Subcutaneous adipose tissue (tissue), 4 donors: Measurements from ENCODE around the gene ZNF776. TPM values are rescaled to one million over a fixed set of nuclear protein-coding genes. Genes with fewer than 3 reads are reported as not detected.

Source experiments
- CTCF ChIP-seq: fragments of 450-650 bp; IDR thresholded peaks from one replicate; pipeline ENCODE4 v1.5.1; 2016; ENCODE audit warnings: low read depth, mild to moderate bottlenecking, control low read depth, antibody characterized with exemption, moderate library complexity
- total RNA-seq, 4 donors: library from RNA; depleted of rRNA; stranded (reverse); fragments of >200 nt; gene quantifications; one replicate each; pipeline ENCODE4 v1.1.0, GENCODE V29; 2016

The ZNF776 gene
- total RNA-seq, 4 donors from 2014 or later, result 8.8 to 10.9 (median 10.1) TPM

DNA sequence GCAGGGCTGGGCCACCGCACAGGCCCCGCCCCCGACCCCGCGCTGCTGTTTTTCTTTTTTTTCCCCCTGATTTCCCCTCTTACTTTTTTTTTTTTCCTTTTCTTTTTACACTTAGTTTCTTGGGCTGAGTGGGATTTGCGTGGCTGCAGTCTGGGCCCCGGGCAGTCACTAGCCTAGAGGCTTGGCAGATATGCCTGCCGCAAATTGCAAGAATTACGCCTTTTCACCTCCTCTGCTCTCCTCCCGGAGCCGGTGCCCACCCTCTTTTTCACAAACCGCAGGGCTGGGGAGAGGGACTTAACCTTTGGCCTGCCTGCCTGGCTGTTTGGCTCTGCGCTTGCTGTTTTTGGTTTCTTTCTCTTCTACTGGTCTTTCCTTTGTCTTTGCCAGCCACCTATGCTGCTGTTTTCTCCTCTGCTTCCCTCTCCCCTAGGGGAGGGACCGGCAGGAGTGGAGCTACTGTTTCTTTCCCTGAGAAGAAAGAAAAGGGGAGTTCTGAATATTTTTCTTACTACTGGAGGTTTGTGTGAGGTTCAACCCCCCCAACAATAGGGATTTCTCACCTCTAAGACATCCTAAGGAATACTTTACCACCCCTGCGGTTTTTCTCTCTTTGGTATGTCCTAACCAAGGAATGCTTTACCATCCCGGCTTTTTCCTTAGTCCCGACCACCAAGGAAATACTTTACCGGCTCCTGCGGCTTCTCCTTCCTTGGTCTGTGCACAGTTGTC is 57.1 kb downstream of the ZNF776 start:
- no peak for TF ChIP-seq CTCF

GRCh38 chr19:57807541-57807940 is 60.9 kb downstream of the ZNF776 start:
- TF ChIP-seq CTCF, result no peak

Other genes with a start within 250 kb of the ZNF776 start
- 10 to 100 TPM in 3 of 4 donors, 1 to 10 TPM in 1; 6.5 to 16.5 (median 14.3) TPM for gene ZNF773, start 246.9 kb upstream of the ZNF776 start, total RNA-seq
- gene ZNF549, start 219.5 kb upstream of the ZNF776 start, total RNA-seq, result 1 to 10 TPM; 4.1 to 4.8 (median 4.5) TPM
- gene ZNF550, start 187.0 kb upstream of the ZNF776 start, total RNA-seq, result 1 to 10 TPM; 6.6 to 8.1 (median 7.5) TPM
- gene ZNF416, start 167.9 kb upstream of the ZNF776 start, total RNA-seq, result 1 to 10 TPM; 2.9 to 4.7 (median 3.4) TPM
- gene ZIK1, start 162.7 kb upstream of the ZNF776 start, total RNA-seq, result 1 to 10 TPM in 3 of 4 donors, under 1 TPM in 1; 0.65 to 8.7 (median 3.9) TPM
- gene ZNF530, start 146.9 kb upstream of the ZNF776 start, total RNA-seq, result 1 to 10 TPM; 1.1 to 3.8 (median 2.6) TPM
- 10 to 100 TPM; 10.6 to 20.3 (median 13.1) TPM for gene ZNF134, start 132.6 kb upstream of the ZNF776 start, total RNA-seq
- gene ZNF211, start 113.6 kb upstream of the ZNF776 start, total RNA-seq, result 10 to 100 TPM in 2 of 4 donors, 1 to 10 TPM in 2; 8.2 to 11.0 (median 10.0) TPM
- not detected for gene ZSCAN4, start 77.9 kb upstream of the ZNF776 start, total RNA-seq
- 1 to 10 TPM; 3.6 to 6.8 (median 6.3) TPM for gene ZNF551, start 64.8 kb upstream of the ZNF776 start, total RNA-seq
- gene ZNF154, start 37.6 kb upstream of the ZNF776 start, total RNA-seq, result 1 to 10 TPM; 1.9 to 3.0 (median 2.7) TPM
- gene ZNF671, start 19.2 kb upstream of the ZNF776 start, total RNA-seq, result 1 to 10 TPM; 3.9 to 8.1 (median 6.4) TPM
- gene ZNF586, start 22.9 kb downstream of the ZNF776 start, total RNA-seq, result 10 to 100 TPM; 17.8 to 22.5 (median 20.9) TPM
- gene ZNF552, start 68.1 kb downstream of the ZNF776 start, total RNA-seq, result 10 to 100 TPM in 1 of 4 donors, 1 to 10 TPM in 3; 3.9 to 10.4 (median 5.4) TPM
- gene ZNF587B, start 83.5 kb downstream of the ZNF776 start, total RNA-seq, result 10 to 100 TPM; 10.0 to 17.5 (median 12.3) TPM
- gene ZNF587, start 103.0 kb downstream of the ZNF776 start, total RNA-seq, result 10 to 100 TPM; 14.5 to 30.5 (median 19.9) TPM
- gene ZNF814, start 142.2 kb downstream of the ZNF776 start, total RNA-seq, result 1 to 10 TPM; 6.8 to 9.0 (median 8.7) TPM
- gene ZNF417, start 169.8 kb downstream of the ZNF776 start, total RNA-seq, result 10 to 100 TPM; 13.9 to 19.2 (median 15.0) TPM
- 1 to 10 TPM; 2.5 to 5.1 (median 4.3) TPM for gene ZNF418, start 188.6 kb downstream of the ZNF776 start, total RNA-seq
- gene ZNF256, start 200.9 kb downstream of the ZNF776 start, total RNA-seq, result 1 to 10 TPM; 3.1 to 7.0 (median 4.9) TPM
- gene C19orf18, start 227.7 kb downstream of the ZNF776 start, total RNA-seq, result under 1 TPM in 1 of 4 donors, not detected in 3; 0.68 TPM